Lung (tissue), 12 donors: ENCODE measurements around the gene CTCF. TPM values are rescaled to one million over a fixed set of nuclear protein-coding genes. Genes with fewer than 3 reads are reported as not detected.

Experiments
- ATAC-seq: fragments of 200-7000 bp; cut with Tn5 transposase; one replicate; pipeline ENCODE4 v1.9.1; 2020; ENCODE audit warnings: moderate number of reproducible peaks; ENCODE audit not compliant: insufficient read depth, low FRiP score
- DNase-seq, 3 donors: peaks; one replicate each; pipeline ENCODE4 v3.0.0-alpha.2; 2013 to 2017
- H3K27ac ChIP-seq, 2 donors: one replicate each; pipeline ENCODE4 v1.5.1; 2013; ENCODE audit warnings: mild to moderate bottlenecking in 2 of 2, moderate library complexity in 2 of 2, control low read depth in 1 of 2, inconsistent platforms in 1 of 2, low read depth in 1 of 2, low read length in 1 of 2
- H3K27me3 ChIP-seq, 3 donors: one replicate each; pipeline ENCODE4 v1.5.1; 2013; ENCODE audit warnings: low read length in 2 of 3; ENCODE audit not compliant: control insufficient read depth in 3 of 3, insufficient read depth in 3 of 3
- H3K36me3 ChIP-seq, 4 donors: one replicate each; pipeline ENCODE4 v1.5.1; 2013; ENCODE audit warnings: low read length in 4 of 4, mild to moderate bottlenecking in 1 of 4, moderate library complexity in 1 of 4; ENCODE audit not compliant: control insufficient read depth in 4 of 4, insufficient read depth in 4 of 4
- H3K4me1 ChIP-seq, 5 donors: one replicate each; pipeline ENCODE4 v1.5.1; 2013; ENCODE audit warnings: low read length in 5 of 5, mild to moderate bottlenecking in 2 of 5, moderate library complexity in 1 of 5; ENCODE audit not compliant: control insufficient read depth in 5 of 5, insufficient read depth in 5 of 5
- H3K4me3 ChIP-seq: one replicate; pipeline ENCODE4 v1.5.1; 2013; ENCODE audit warnings: mild to moderate bottlenecking, control low read depth, moderate library complexity
- H3K9ac ChIP-seq, 2 donors: one replicate each; pipeline ENCODE4 v1.5.1; 2013; ENCODE audit warnings: low read length in 2 of 2, control low read depth in 1 of 2; ENCODE audit not compliant: insufficient read depth in 1 of 2
- H3K9me3 ChIP-seq, 4 donors: one replicate each; pipeline ENCODE4 v1.5.1; 2013; ENCODE audit warnings: low read length in 3 of 4, mild to moderate bottlenecking in 1 of 4, moderate library complexity in 1 of 4; ENCODE audit not compliant: control insufficient read depth in 4 of 4, insufficient read depth in 3 of 4
- CTCF ChIP-seq: IDR thresholded peaks from 2 replicates; pipeline ENCODE4 v1.5.1; 2012; ENCODE audit warnings: mild to moderate bottlenecking; ENCODE audit errors: control extremely low read depth, extremely low read depth
- WGBS, 2 donors: extraction: QIAGEN DNeasy Blood & Tissue Kit; methylation state at CpG; one replicate each; pipeline ENCODE4 v1.1.7; 2013; 5-methylcytosine and 5-hydroxymethylcytosine counted together
- polyA plus RNA-seq, 2 donors: library from polyadenylated mRNA; stranded (reverse); fragments of 200-250 nt; gene quantifications; one replicate each; pipeline ENCODE4 v1.2.1, GENCODE V29; 2013
- total RNA-seq, 2 donors: library from RNA; depleted of rRNA in 1 of 2; stranded (reverse); fragments of >200 nt in 1 of 2; gene quantifications; one replicate each; pipeline ENCODE4 v1.2.1, GENCODE V29; 2014 to 2021
- donor health status: control.
- donor health status: control.
- donor health status: Bipolar disorder and iron deficiency.
- donor health status: healthy.
- donor health status: DM: yes; HTN: yes; CAD: no.

The CTCF gene
- total and polyA plus RNA-seq, 4 donors = 16.7 to 54.2 (median 23.3) TPM

GRCh38 chr16:67661886-67662652 lies 99.7 kb downstream of the CTCF start:
- no peaks in the 10 kb centered on the region for H3K9me3 ChIP-seq
- 95 to 96% methylated on average over 34 of the region's 34 CpGs for WGBS, 2 donors
- peaks cover 6 to 22% (median 9%) of the 10 kb centered on the region in 5 donors for H3K4me1 ChIP-seq
- no peaks in the 10 kb centered on the region for H3K27me3 ChIP-seq
- ATAC-seq (no peak), DNase-seq (no peak)
- H3K36me3 ChIP-seq = peaks cover 0 to 18% (median 5%) of the 10 kb centered on the region in 4 donors
- no peak overlapping the region for H3K4me3 ChIP-seq
- H3K27ac ChIP-seq = no peak overlapping the region
- no peak for TF ChIP-seq CTCF
- no peak overlapping the region for H3K9ac ChIP-seq

- ATAC-seq (no peak), DNase-seq (no peak)
- Histone ChIP-seq H3K9me3 (no peaks in the 10 kb centered on the region), H3K36me3 (peaks cover 0 to 13% (median 4%) of the 10 kb centered on the region in 4 donors), H3K4me1 (peaks cover 6 to 28% (median 14%) of the 10 kb centered on the region in 5 donors), H3K27me3 (no peaks in the 10 kb centered on the region), H3K4me3 (no peak overlapping the region), H3K9ac (no peak overlapping the region), H3K27ac (no peak overlapping the region)
- TF ChIP-seq CTCF = no peak
Measured at GRCh38 chr16:67662653-67663010, 100.3 kb downstream of the CTCF start.

GRCh38 chr16:67663151-67663876 lies 101.0 kb downstream of the CTCF start:
- ATAC-seq (no peak), DNase-seq (no peak)
- TF ChIP-seq CTCF = no peak
- no peak overlapping the region for H3K9ac ChIP-seq
- 85 to 89% methylated on average over 25 of the region's 25 CpGs for WGBS, 2 donors
- no peaks in the 10 kb centered on the region for H3K27me3 ChIP-seq
- peaks cover 0 to 9% (median 2%) of the 10 kb centered on the region in 4 donors for H3K36me3 ChIP-seq
- peaks cover 6 to 35% (median 16%) of the 10 kb centered on the region in 5 donors for H3K4me1 ChIP-seq
- no peak overlapping the region for H3K4me3 ChIP-seq
- no peak overlapping the region for H3K27ac ChIP-seq
- no peaks in the 10 kb centered on the region for H3K9me3 ChIP-seq
